Activated B cell treated with CpG ODN at 0.5 μM for 24 hours (primary cell): ENCODE results near the gene SPATA31C1. TPM values are rescaled to one million over a fixed set of nuclear protein-coding genes. Genes with fewer than 3 reads are reported as not detected.

ENCODE experiments used
- ATAC-seq: fragments of 200-7000 bp; cut with Tn5 transposase; one replicate; pipeline ENCODE4 v1.10.0; 2021; ENCODE audit warnings: low read depth, mild to moderate bottlenecking, moderate library complexity
- CTCF ChIA-PET: fragments of 350-600 bp; sonication (Branson Sonifier 250); formaldehyde crosslinking; loops from one replicate; lab custom pipeline; 2021; ENCODE audit warnings: antibody characterized with exemption; lab: Charles Lee
- POLR2A ChIA-PET: fragments of 350-600 bp; sonication (Branson Sonifier 250); formaldehyde crosslinking; loops from one replicate; lab custom pipeline; 2021; ENCODE audit warnings: antibody characterized with exemption; lab: Charles Lee
- DNase-seq: peaks from one replicate; pipeline ENCODE4 v3.0.0; 2022
- H3K27ac Mint-ChIP-seq: one replicate; pipeline ENCODE4 v1.8.0; 2020; ENCODE audit warnings: mixed read lengths
- H3K27me3 Mint-ChIP-seq: one replicate; pipeline ENCODE4 v1.8.0; 2021; ENCODE audit warnings: mixed read lengths
- H3K36me3 Mint-ChIP-seq: one replicate; pipeline ENCODE4 v1.8.0; 2021; ENCODE audit warnings: low read depth, mixed read lengths
- H3K4me1 Mint-ChIP-seq: one replicate; pipeline ENCODE4 v1.8.0; 2021; ENCODE audit warnings: mixed read lengths
- H3K4me3 Mint-ChIP-seq: one replicate; pipeline ENCODE4 v1.8.0; 2020; ENCODE audit warnings: mild to moderate bottlenecking, mixed read lengths
- H3K9me3 Mint-ChIP-seq: one replicate; pipeline ENCODE4 v1.8.0; 2020; ENCODE audit warnings: mixed read lengths
- CTCF ChIP-seq: fragments of 200-600 bp; IDR thresholded peaks from one replicate; pipeline ENCODE4 v1.8.0; 2022; ENCODE audit warnings: antibody characterized with exemption, mild to moderate bottlenecking
- intact Hi-C: fragments of 100-400 bp; cut with micrococcal nuclease; formaldehyde crosslinking; loops from one replicate; pipeline ENCODE4 v1.15.1; 2024
- total RNA-seq: library from RNA; stranded (reverse); gene quantifications from 2 replicates; pipeline ENCODE4 v1.2.3, GENCODE V29; 2022

Gene SPATA31C1
- total RNA-seq, 1 donor from 2014 or later = not detected

- intact Hi-C loops = no loop called here
Observed at GRCh38 chr9:87878989-87879511, 38.7 kb upstream of the SPATA31C1 start.

GRCh38 chr9:87880116-87880515, 37.6 kb upstream of the SPATA31C1 start:
- TF ChIP-seq CTCF = no peak
- CTCF ChIA-PET = no interaction called here
- H3K4me3 Mint-ChIP-seq = no peak overlapping the region
- no peak for ATAC-seq
- intact Hi-C loops = no loop called here
- DNase-seq = no peak
- H3K27ac Mint-ChIP-seq = no peak overlapping the region
- POLR2A ChIA-PET = no interaction called here
- H3K4me1 Mint-ChIP-seq = no peaks in the 10 kb centered on the region
- peaks cover 2% of the 10 kb centered on the region for H3K27me3 Mint-ChIP-seq
- H3K9me3 Mint-ChIP-seq = no peaks in the 10 kb centered on the region
- H3K36me3 Mint-ChIP-seq = no peaks in the 10 kb centered on the region

More at GRCh38 chr9:87878989-87879511, 38.7 kb upstream of the SPATA31C1 start:
- Mint-ChIP-seq H3K27ac (no peak overlapping the region), H3K27me3 (peaks cover 2% of the 10 kb centered on the region), H3K36me3 (no peaks in the 10 kb centered on the region), H3K4me3 (no peak overlapping the region), H3K4me1 (no peaks in the 10 kb centered on the region), H3K9me3 (no peaks in the 10 kb centered on the region)
- DNase-seq = no peak
- ATAC-seq = no peak
- CTCF ChIA-PET = no interaction called here
- TF ChIP-seq CTCF = no peak
- POLR2A ChIA-PET = no interaction called here

- Mint-ChIP-seq H3K27ac (no peak overlapping the region), H3K9me3 (no peaks in the 10 kb centered on the region), H3K36me3 (no peaks in the 10 kb centered on the region), H3K4me1 (no peaks in the 10 kb centered on the region), H3K27me3 (peaks cover 2% of the 10 kb centered on the region), H3K4me3 (no peak overlapping the region)
- TF ChIP-seq CTCF = no peak
- ATAC-seq = no peak
- CTCF ChIA-PET = no interaction called here
- no peak for DNase-seq
- intact Hi-C loops = no loop called here
- POLR2A ChIA-PET = no interaction called here
Observed at GRCh38 chr9:87880683-87881082, 37.1 kb upstream of the SPATA31C1 start.

GRCh38 chr9:87882627-87883026, 35.1 kb upstream of the SPATA31C1 start, which contains the start of gene SPATA31E1:
Gene SPATA31E1, plus strand, starts transcription at chr9:87882877. Its CDS starts 15 bp downstream, at chr9:87882892.
- Mint-ChIP-seq H3K27ac (no peak within 1 kb of the TSS), H3K4me3 (no peak within 1 kb of the TSS), H3K4me1 (no peaks in the 10 kb centered on the region), H3K36me3 (no peaks in the 10 kb centered on the region), H3K9me3 (no peaks in the 10 kb centered on the region), H3K27me3 (peaks cover 2% of the 10 kb centered on the region)
- DNase-seq (no peak), ATAC-seq (no peak)
- intact Hi-C loops = no loop called here
- TF ChIP-seq CTCF = no peak
- CTCF ChIA-PET = no interaction called here
- POLR2A ChIA-PET = no interaction called here

GRCh38 chr9:87883274-87883673, 34.5 kb upstream of the SPATA31C1 start:
- H3K4me3 Mint-ChIP-seq = no peak overlapping the region
- intact Hi-C loops = no loop called here
- POLR2A ChIA-PET = no interaction called here
- H3K27me3 Mint-ChIP-seq = peaks cover 2% of the 10 kb centered on the region
- no peaks in the 10 kb centered on the region for H3K4me1 Mint-ChIP-seq
- no peak overlapping the region for H3K27ac Mint-ChIP-seq
- CTCF ChIA-PET = no interaction called here
- ATAC-seq (no peak), DNase-seq (no peak)
- H3K36me3 Mint-ChIP-seq = no peaks in the 10 kb centered on the region
- H3K9me3 Mint-ChIP-seq = no peaks in the 10 kb centered on the region
- no peak for TF ChIP-seq CTCF
